IMR-90 (cell line): ENCODE data around the gene KRTAP10-5. TPM values are rescaled to one million over a fixed set of nuclear protein-coding genes. Genes with fewer than 3 reads are reported as not detected.
"Not testable (repeated sequence)": the region's sequence is repeated elsewhere in the genome, so short reads cannot be mapped to it uniquely, and the experiment has no call there.

ENCODE experiments used
- ATAC-seq: fragments of 200-7000 bp; cut with Tn5 transposase; 2 replicates; pipeline ENCODE4 v1.9.1; 2020; ENCODE audit warnings: low read depth, mild to moderate bottlenecking, moderate library complexity
- BruUV-seq: library from RNA; stranded (reverse); fragments of 400-500 nt; replicated peaks from 2 replicates; lab custom pipeline; 2021; lab: Mats Ljungman, UMichigan
- CTCF ChIA-PET: fragments of 300-600 bp; formaldehyde crosslinking; extraction: SDS; loops from one replicate; lab custom pipeline; 2021; ENCODE audit warnings: antibody characterized with exemption; lab: Yijun Ruan, JAX
- POLR2A ChIA-PET: fragments of 300-600 bp; sonication (Branson Sonifier 250); formaldehyde crosslinking; loops from one replicate; lab custom pipeline; 2022; ENCODE audit warnings: antibody characterized with exemption; ENCODE audit not compliant: unreplicated experiment; lab: Charles Lee
- DNase-seq: peaks from one replicate; pipeline ENCODE4 v3.0.0; 2013
- H2AFZ ChIP-seq: replicated peaks from 2 replicates; pipeline ENCODE3; 2013; ENCODE audit warnings: low read length, mild to moderate bottlenecking; ENCODE audit not compliant: poor library complexity
- H2AK5ac ChIP-seq: 2 replicates; pipeline ENCODE4 v1.6.1; 2013; ENCODE audit warnings: low read depth, low read length, inconsistent platforms
- H2AK9ac ChIP-seq: replicated peaks from 2 replicates; pipeline ENCODE3; 2013; ENCODE audit warnings: mild to moderate bottlenecking, low read depth, low read length, moderate library complexity; ENCODE audit not compliant: poor library complexity
- H2BK120ac ChIP-seq: 2 replicates; pipeline ENCODE4 v1.6.1; 2013; ENCODE audit warnings: low read depth, low read length, inconsistent platforms
- H2BK15ac ChIP-seq: 3 replicates; pipeline ENCODE4 v1.6.1; 2013; ENCODE audit warnings: low read depth, low read length, inconsistent platforms
- H2BK20ac ChIP-seq: 2 replicates; pipeline ENCODE4 v1.6.1; 2013; ENCODE audit warnings: low read depth, mild to moderate bottlenecking, inconsistent platforms, low read length, moderate library complexity
- H2BK5ac ChIP-seq: 2 replicates; pipeline ENCODE4 v1.6.1; 2013; ENCODE audit warnings: mild to moderate bottlenecking, low read depth, low read length, inconsistent platforms; ENCODE audit not compliant: poor library complexity, severe bottlenecking
- H3K14ac ChIP-seq: replicated peaks from 2 replicates; pipeline ENCODE4 v1.6.1; 2013; ENCODE audit warnings: low read depth, low read length, inconsistent platforms
- H3K18ac ChIP-seq: 2 replicates; pipeline ENCODE4 v1.6.1; 2013; ENCODE audit warnings: low read depth, low read length, control low read depth
- H3K23ac ChIP-seq: 2 replicates; pipeline ENCODE4 v1.6.1; 2013; ENCODE audit warnings: low read depth, low read length, inconsistent platforms
- H3K27ac ChIP-seq: 2 replicates; pipeline ENCODE4 v1.5.1; 2013; ENCODE audit warnings: mild to moderate bottlenecking, control low read depth, low read length; ENCODE audit not compliant: insufficient read depth
- H3K27me3 ChIP-seq: 2 replicates; pipeline ENCODE4 v1.6.1; 2013; ENCODE audit warnings: low read length; ENCODE audit not compliant: control insufficient read depth, insufficient read depth
- H3K36me3 ChIP-seq: 2 replicates; pipeline ENCODE4 v1.6.1; 2013; ENCODE audit warnings: low read length, mixed read lengths; ENCODE audit not compliant: control insufficient read depth, insufficient read depth
- H3K4ac ChIP-seq: 2 replicates; pipeline ENCODE4 v1.6.1; 2013; ENCODE audit warnings: low read depth, low read length, inconsistent platforms
- H3K4me1 ChIP-seq: 2 replicates; pipeline ENCODE4 v1.6.1; 2013; ENCODE audit warnings: low read length, mixed read lengths; ENCODE audit not compliant: control insufficient read depth, insufficient read depth
- H3K4me2 ChIP-seq: 2 replicates; pipeline ENCODE4 v1.6.1; 2013; ENCODE audit warnings: low read depth, mild to moderate bottlenecking, control low read depth, low read length, moderate library complexity
- H3K4me3 ChIP-seq: 2 replicates; pipeline ENCODE4 v1.5.1; 2013; ENCODE audit warnings: low read depth, mild to moderate bottlenecking, control low read depth, low read length, moderate library complexity; ENCODE audit not compliant: insufficient read depth
- H3K56ac ChIP-seq: 2 replicates; pipeline ENCODE4 v1.6.1; 2013; ENCODE audit warnings: low read length, inconsistent platforms; ENCODE audit not compliant: insufficient read depth; ENCODE audit errors: extremely low read depth
- H3K79me1 ChIP-seq, 2 experiments: 2 replicates each; pipeline ENCODE4 v1.6.1; 2013; ENCODE audit warnings: low read length in 2 of 2, inconsistent platforms in 1 of 2, low read depth in 1 of 2
- H3K9ac ChIP-seq: 2 replicates; pipeline ENCODE4 v1.6.1; 2013; ENCODE audit warnings: low read depth, low read length, control low read depth
- H3K9me1 ChIP-seq: 2 replicates; pipeline ENCODE4 v1.6.1; 2013; ENCODE audit warnings: low read length, inconsistent platforms; ENCODE audit not compliant: insufficient read depth
- H3K9me3 ChIP-seq: 2 replicates; pipeline ENCODE4 v1.6.1; 2013; ENCODE audit warnings: low read length; ENCODE audit not compliant: control insufficient read depth, insufficient read depth
- H4K20me1 ChIP-seq: 2 replicates; pipeline ENCODE4 v1.6.1; 2013; ENCODE audit warnings: low read length, inconsistent platforms; ENCODE audit not compliant: insufficient read depth
- H4K5ac ChIP-seq: 2 replicates; pipeline ENCODE4 v1.6.1; 2013; ENCODE audit warnings: mild to moderate bottlenecking, low read depth, low read length, control low read depth
- H4K8ac ChIP-seq, 2 experiments: 2 replicates each; pipeline ENCODE4 v1.6.1; 2013; ENCODE audit warnings: low read depth in 2 of 2, low read length in 2 of 2, control low read depth in 1 of 2, inconsistent platforms in 1 of 2
- H4K91ac ChIP-seq: 2 replicates; pipeline ENCODE4 v1.6.1; 2013; ENCODE audit warnings: low read depth, low read length, inconsistent platforms; ENCODE audit not compliant: insufficient read depth
- WGBS, 2 experiments: methylation state at CpG; one replicate each; pipeline versions ENCODE4 v1.1.5 to v1.1.7; 2013; ENCODE audit warnings: missing lambda C conversion rate in 2 of 2; ENCODE audit not compliant: insufficient read length in 1 of 2; ENCODE audit errors: extremely low coverage in 2 of 2; 5-methylcytosine and 5-hydroxymethylcytosine counted together
- dilution Hi-C: fragments of 300-500 bp; cut with HindIII; formaldehyde crosslinking; loops from one replicate; pipeline ENCODE4 v1.14.3; 2018; ENCODE audit warnings: low sequenced_read_pairs; ENCODE audit not compliant: unreplicated experiment
- in situ Hi-C: fragments of 300-500 bp; cut with MboI; formaldehyde crosslinking; loops from 3 replicates; pipeline ENCODE4 v1.14.3; 2019; ENCODE audit warnings: low sequenced_read_pairs, inconsistent platforms, mixed read lengths
- intact Hi-C: fragments of 100-400 bp; cut with micrococcal nuclease; formaldehyde crosslinking; loops from 2 replicates; pipeline ENCODE4 v1.10.0; 2022
- polyA plus RNA-seq, 3 experiments: library from polyadenylated mRNA; depleted of rRNA; stranded (reverse); fragments of >200 nt; gene quantifications; 2 replicates each; pipeline ENCODE4 v1.2.3, GENCODE V29; 2012; ENCODE audit warnings: low replicate concordance in 1 of 3
- total RNA-seq: library from RNA; depleted of rRNA; stranded (reverse); fragments of >200 nt; gene quantifications from 2 replicates; pipeline ENCODE4 v1.2.3, GENCODE V29; 2012

KRTAP10-5 gene
- total and polyA plus RNA-seq, 2 of the 4 experiments (the other 2 are of a cell fraction), result not detected

DNA sequence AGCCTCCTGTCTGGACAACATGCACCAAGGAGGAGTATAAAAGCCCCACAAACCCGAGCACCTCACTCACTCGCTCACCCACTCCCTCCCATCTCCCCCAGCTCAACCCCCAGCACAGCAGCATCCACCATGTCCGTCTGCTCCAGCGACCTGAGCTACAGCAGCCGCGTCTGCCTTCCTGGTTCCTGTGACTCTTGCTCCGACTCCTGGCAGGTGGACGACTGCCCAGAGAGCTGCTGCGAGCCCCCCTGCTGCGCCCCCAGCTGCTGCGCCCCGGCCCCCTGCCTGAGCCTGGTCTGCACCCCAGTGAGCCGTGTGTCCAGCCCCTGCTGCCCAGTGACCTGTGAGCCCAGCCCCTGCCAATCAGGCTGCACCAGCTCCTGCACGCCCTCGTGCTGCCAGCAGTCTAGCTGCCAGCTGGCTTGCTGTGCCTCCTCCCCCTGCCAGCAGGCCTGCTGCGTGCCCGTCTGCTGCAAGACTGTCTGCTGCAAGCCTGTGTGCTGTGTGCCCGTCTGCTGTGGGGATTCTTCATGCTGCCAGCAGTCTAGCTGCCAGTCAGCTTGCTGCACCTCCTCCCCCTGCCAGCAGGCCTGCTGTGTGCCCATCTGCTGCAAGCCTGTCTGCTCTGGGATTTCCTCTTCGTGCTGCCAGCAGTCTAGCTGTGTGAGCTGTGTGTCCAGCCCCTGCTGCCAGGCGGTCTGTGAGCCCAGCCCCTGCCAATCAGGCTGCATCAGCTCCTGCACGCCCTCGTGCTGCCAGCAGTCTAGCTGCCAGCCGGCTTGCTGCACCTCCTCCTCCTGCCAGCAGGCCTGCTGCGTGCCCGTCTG is 6.6 kb downstream of the KRTAP10-5 start, which contains the start of gene KRTAP10-4:
Gene KRTAP10-4, plus strand, starts transcription at position 100 of the 827 bp plus-strand sequence. Its CDS starts 30 bp downstream, at position 130.
- H3K9me1 ChIP-seq, POLR2A ChIA-PET, H4K91ac ChIP-seq, H3K4me2 ChIP-seq, H2BK20ac ChIP-seq, H3K18ac ChIP-seq, dilution Hi-C loops, DNase-seq, H2BK15ac ChIP-seq, H3K56ac ChIP-seq, H3K36me3 ChIP-seq, H3K4ac ChIP-seq, H2AFZ ChIP-seq, H2BK120ac ChIP-seq, intact Hi-C loops, CTCF ChIA-PET, H3K9ac ChIP-seq, in situ Hi-C loops, H3K27ac ChIP-seq, H3K14ac ChIP-seq, H4K5ac ChIP-seq, H3K9me3 ChIP-seq, H2AK9ac ChIP-seq, BruUV-seq, H4K8ac ChIP-seq, H4K20me1 ChIP-seq, H3K27me3 ChIP-seq, H3K23ac ChIP-seq, H3K4me3 ChIP-seq, H3K4me1 ChIP-seq, H2AK5ac ChIP-seq, H2BK5ac ChIP-seq, ATAC-seq, H3K79me1 ChIP-seq: not testable (repeated sequence)
- 56% methylated on average over 3 of the region's 25 CpGs; no CpG with 5 or more reads in 1 of the 2 experiments for WGBS, 2 experiments
